ENCODE data around the gene JAG2.

JAG2 gene

DNA sequence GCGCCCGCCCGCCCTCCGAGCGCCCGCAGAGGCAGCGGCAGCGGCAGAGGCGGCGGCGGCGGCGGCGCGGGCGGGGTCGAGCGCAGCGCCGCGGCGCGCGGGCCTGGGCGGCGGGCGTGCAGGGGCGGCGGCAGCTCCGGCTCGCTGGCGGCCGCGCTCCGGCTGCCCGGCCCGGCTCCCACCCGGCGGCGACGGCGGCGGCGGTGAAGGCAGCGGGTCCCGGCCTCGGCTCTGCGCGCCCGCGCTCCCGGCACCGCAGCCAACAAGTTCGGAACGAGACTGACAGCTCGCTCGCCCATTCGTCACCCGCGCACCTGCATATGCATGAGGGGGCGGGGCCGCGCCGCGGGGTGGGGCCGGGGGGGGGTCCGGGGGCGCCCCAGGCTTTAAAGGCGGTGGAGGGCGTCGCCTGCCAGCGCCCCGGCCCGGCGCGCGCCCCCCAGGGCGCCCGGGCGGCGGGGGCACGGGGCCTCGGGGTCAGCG, at the start of gene JAG2:
TSS of gene JAG2 (minus strand) at position 281 of the 483 bp plus-strand sequence. CDS start 356 bp downstream, outside the sequence.
- DNase-seq (ENCODE audit: low read depth) = no peak

DNA sequence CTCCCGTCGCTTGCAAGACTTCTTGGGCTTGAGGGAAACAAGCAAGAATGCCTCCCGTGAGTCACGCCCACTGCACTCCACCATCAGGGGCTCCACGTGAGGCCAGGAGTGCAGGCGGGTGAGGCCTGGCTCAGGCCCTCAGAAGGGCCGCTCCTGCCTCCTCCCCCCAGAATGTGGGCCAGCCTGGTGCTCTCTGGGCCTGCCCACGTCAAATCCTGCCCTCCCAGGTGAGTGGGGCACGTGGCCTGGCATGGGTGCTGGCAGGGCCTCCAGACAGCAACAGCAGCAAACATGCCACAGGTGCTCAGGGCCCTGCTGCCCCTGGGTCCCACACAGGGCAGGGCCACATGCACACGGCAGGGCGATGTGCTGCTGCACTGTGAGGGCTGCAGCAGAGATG, 49.2 kb upstream of the JAG2 start:
- DNase-seq (ENCODE audit: low read depth) = no peak

DNA sequence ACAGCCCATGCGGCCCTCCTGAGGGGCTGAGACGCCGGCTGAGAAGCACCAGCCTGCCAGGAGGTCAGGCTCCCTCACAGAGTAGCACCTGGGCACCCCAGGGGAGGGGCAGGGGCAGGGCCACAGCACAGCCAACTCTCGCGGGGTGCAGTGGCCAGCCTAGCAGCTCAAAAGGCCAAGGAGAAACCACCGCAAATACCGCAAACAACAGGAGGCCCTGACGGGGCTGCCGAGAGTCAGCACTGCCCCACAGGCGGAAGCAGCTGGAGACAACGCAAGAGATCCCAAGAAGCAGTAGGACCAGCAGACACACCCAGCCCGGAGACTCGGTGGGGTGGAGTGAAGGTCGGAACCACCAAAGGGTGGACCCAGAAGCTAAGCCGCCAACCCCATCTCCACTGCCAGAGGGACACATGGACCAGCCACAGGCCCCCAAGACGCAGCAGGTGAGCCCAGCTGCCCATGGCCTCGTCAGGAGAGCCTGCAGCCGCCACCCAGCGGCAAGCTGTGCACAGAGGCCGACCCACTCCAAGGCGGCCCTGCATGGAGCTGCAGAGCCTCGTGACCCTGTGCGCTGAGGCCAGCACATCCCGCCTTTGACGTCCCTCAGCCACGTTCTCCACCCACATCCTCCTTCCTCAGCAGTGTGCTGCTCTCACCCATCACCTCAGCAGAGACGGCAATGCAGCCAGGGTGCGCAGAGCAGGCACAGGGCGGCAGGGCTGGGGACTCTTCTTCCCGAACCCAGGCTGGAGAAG, 48.1 kb upstream of the JAG2 start:
- no peak for DNase-seq (ENCODE audit: low read depth)

DNA sequence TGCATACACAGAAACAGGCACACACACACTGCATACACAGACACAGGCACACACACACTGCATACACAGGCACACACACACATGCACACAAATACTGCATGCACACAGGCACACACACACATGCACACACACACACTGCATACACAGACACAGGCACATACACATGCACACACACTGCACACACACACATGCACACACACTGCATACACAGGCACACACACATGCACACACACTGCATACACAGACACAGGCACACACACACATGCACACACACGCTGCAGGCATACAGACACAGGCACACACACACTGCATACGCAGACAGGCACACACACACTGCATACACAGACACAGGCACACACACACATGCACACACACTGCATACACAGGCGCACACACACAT, 47.0 kb upstream of the JAG2 start:
- DNase-seq (ENCODE audit: low read depth) = no peak

DNA sequence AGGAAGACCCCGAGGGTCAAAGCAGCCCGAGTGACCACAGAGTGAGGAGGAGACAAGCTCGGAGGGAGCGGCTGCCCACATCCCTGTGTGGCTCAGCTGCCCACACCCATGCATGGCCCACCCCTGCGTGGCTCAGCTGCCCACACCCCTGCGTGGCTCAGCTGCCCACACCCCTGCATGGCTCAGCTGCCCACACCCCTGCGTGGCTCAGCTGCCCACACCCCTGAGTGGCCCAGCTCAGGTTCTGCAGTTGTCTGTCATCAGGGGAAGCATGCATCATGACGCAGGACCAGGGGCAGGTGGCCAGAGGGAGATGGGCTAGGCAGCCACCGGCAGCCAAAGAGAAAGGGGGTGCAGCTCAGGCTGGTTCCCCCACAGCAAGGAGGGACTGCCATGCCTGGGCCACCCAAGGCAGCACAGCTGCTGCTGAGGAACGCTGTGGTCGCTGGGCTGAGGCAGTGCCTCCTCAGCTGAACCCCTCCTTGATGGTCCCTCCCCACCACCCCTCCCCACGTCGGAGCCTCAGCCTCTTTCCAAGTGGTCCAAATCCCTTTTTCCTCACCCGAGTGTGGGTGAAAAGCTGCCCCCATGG, 45.8 kb upstream of the JAG2 start:
- DNase-seq (ENCODE audit: low read depth) = no peak

DNA sequence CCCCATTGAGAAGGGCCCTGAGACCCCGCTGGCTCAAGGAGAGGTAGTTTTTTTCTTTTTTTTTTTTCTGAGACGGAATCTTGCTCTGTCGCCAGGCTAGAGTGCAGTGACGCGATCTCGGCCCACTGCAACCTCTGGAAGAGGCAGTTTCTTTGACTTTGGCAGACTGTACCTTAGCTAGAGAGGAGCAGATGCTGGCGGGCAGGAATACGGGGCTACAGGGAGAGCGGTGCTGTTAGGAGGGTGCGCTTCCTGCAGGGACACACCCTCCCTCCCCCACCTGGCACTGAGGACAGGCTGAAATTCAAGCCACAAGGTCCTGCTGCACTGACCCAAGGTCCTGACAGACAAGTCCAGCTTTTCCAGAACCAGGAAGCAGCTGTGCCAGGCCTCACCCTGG, 44.8 kb upstream of the JAG2 start:
- no peak for DNase-seq (ENCODE audit: low read depth)

DNA sequence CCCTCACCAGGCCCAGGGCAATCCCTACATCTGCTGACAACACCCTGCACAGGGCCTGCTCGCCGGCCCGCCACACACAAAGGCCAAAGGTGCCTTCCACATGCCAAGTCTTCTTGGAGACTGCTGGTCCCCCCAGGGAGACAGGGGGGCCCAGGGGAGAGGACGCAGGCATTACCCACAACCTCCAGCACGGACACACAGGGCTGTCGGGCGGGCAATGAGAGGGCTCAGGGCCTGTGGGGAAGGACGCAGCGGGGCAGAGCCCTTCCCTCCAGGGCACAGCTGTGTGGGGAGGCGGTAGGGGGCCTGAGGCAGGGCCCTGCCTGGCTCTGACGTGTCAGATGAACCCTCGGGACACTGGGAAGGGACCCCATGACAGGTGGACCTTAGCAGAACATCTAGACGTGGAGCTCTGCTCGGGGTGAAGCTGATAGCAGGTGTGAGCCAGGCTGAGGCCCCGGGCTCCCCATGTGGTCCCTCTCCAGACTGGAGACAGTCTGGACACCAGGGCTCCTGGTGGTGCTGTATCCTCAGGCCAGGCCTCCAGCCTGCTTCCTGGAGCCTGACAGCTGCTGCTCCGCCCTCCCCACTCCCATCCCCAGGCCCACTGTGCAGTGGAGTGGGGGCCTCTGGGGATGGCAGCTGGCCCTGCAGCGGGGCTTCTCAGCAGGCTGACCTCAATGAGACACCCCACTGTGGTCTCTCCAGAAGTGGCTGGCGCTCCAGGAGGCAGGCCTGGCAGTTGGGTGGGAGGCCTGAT, 44.1 kb upstream of the JAG2 start:
- DNase-seq (ENCODE audit: low read depth) = no peak

DNA sequence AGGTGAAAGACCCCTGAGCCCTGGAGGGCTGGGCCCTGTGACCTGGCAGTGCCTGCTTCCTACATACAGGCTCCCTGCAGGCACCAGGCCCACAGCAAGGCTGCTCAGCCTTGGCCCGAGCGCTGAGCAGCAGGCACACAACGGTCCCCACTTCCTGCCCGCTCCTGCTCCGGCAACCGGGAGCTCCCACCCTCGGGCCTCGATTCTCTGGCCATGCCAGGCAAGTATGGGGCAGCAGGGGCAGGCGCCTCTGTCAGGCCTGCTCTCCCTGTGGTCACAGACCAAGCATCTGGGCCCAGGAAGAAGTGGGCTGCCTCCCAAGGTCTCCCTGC, 43.1 kb upstream of the JAG2 start:
- no peak for DNase-seq (ENCODE audit: low read depth)

DNA sequence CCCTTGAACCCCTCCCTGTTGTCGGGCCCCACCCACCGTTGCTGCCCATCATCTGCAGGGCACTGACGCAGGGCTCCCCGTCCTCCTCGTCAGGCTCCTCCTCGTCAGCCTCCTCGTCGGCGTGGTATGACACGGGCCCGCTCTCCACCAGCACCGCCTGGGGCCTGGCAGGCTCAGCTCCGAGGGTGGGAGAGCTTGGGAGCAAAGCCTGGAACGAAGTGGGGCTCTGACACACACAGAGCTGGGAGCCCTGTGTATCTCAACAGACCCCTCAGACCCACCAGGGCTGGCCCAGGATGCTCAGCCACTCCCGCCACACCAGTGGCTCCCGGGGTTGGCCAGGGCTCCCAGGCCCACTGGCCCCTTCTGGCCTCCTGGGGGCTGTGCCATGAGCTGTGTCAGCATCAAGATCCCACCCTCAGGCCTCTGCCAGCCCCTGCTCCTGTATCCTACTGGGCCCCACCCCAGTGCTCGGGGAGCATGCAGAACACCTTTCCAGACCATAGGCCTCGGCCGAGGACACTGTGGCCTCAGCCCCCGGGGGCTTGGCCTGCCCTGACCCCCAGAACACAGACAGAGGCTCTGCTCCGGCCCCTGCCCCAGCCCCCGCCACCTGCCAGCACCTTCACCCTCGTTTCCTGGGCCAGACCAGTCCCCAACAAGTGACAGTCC, 42.6 kb upstream of the JAG2 start:
- no peak for DNase-seq (ENCODE audit: low read depth)

DNA sequence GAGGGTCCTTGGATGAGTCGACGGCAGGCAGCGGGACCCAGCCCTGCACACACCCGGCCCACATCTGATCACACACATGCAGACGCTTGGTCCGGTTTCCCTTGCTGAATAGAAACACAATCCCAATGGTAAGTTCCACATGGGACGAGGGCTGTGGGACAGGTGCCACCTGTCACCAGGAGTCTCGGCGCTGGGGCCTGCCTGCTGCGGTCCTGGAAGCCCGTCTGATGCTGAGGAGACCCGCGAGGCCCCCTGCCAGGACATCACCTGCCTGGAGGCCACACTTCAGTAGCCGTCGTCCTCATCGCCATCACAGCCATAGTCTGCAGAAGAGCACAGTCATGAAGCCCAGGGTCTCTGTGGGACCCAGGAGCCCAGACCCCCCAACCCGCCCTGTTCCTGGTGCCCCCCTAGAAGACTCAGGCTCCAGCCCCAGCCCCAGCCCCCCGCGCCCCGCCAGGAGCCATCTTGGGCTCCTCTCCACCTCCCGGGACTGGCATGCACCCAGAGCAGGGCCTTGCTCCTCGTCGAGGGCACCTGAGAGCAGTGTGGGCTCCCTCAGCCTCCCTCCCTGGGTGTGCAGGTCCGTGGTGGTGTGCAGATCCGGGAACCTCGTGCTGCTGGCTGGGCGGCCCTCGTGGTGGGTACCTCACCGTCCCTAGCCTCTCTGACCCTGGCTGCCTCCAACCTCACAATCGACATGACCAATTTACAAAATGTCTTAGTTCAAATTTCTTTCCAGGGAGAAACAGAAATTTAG, 41.9 kb upstream of the JAG2 start:
- DNase-seq (ENCODE audit: low read depth) = no peak

DNA sequence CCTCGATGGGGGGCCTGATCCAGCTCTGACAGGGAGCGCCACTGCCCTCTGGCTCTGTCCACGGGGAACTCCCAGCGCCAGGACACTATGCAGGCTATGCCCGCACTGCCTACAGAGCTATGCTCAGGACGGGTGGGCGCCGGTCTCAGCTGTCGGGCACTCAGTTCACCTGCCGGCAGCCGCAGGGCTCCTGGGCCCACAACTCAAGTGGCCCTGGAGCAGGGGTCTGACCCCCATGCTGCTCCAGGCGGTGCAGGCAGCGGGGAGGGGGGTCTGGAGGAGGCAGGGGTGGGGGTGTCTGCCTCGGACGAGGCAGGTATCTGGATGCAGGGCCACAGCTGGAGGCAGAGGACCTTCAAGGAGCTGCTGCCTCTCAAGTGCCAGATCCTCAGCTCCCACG, 41.1 kb upstream of the JAG2 start:
- no peak for DNase-seq (ENCODE audit: low read depth)

DNA sequence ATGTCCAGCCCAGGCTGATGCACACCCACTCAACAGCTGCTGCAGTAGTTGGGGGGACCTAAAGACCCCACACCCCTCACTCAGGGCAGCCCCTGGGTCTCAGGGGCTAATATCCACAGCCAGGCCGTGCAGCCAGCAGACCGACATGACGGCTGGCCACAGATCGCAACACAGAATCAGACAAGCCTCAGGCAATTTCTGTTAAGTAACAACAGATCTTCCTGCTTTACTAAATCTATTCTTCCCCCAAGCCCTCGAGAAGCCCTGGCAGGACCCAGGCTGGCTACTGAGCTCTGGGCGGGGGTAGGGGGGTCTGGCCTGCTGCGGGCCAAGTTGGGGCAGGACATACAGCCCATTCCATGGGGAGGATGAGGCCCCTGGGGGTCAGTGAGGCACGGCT, 40.5 kb upstream of the JAG2 start:
- DNase-seq (ENCODE audit: low read depth) = no peak

DNA sequence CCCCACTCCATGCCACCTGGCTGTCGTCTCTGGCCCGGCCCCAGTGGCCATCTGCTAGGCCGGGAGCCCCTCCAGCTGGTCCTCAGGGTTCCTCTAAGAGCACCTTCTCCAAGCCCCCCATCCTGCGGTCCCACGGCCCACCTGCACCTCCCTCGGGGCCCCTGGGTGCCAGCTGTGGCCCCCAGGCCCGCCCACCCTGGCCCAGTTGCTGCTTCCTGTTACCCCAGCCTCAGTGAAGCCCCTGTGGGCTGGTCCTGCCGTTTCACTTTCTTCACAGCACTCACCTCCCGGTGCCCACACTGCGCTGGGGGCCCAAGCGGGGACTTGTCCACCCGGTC, 40.1 kb upstream of the JAG2 start:
- no peak for DNase-seq (ENCODE audit: low read depth)

DNA sequence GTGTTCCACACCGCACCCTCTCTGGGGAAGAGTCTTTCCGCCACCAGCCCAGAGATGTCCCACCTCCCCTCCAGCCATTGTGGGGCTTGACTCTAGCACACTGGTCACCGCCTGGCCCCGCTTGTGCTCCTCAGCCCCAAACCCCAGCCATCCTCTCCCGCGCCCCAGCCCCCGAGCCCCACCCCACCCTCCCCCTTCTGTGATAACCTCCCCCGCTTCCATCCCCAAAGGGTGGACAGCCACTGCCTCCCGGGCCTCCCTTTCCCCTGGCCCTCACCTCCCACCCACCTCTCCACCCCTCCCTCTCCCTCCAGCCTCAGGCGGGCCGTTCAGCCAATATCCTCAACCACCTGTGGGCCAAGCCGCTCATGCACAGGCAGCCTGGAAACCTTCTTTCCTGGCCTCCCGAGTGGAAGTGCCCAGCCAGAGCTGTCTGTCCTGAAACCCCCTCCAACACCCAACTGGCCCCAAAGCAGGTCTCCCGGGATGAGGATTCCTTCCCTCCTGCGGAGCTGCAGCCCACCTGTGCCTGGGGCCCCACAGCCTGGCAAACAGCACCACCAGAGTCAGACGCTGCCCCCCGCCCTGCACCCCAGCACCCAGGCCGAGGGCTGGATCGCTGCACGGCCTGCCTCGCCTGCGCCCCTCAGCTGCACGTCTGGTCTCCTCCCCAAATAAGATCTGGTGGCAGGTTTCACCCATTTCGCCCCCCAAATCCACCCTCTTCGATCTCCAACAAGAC, 39.6 kb upstream of the JAG2 start:
- no peak for DNase-seq (ENCODE audit: low read depth)

DNA sequence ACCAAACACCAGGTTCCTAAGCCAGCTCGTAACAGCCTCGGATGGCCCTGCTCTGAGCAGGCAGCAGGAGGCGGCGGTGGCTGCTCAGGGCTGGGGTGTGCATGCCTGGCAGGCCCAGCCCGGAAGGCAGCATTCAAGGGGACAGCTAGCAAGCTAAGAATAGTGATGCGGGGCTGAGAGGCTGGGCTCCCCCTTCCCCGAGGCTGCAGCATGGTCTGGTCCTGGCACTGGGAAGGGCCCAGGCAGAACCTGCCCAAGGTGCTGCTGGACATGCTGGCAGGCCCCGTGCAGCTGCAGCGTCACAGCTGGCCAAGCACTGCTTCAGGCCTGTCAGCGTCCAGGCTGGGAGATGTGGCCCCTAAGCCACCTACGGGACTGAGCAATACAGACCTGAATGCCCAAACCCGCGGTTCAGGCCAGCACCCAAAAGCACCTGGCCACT, 38.9 kb upstream of the JAG2 start:
- DNase-seq (ENCODE audit: low read depth) = no peak

DNA sequence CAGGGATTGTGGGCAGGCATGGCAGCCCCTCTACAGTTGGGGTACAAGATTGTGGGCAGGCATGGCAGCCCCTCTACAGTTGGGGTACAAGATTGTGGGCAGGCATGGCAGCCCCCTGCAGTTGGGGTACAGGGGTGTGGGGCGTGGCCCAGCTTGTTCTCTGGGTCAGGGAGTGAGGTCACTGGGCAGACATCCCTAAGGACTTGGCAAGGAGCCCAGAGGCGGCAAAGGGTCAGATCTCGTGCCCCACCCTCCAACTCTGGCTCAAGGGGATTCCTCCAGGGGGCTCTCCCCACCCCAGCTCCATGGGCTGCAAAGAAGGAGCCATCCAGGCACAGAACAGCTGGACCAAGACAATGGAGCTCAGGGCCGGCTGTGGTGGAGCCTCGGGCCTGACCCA, 38.3 kb upstream of the JAG2 start:
- DNase-seq (ENCODE audit: low read depth) = no peak

DNA sequence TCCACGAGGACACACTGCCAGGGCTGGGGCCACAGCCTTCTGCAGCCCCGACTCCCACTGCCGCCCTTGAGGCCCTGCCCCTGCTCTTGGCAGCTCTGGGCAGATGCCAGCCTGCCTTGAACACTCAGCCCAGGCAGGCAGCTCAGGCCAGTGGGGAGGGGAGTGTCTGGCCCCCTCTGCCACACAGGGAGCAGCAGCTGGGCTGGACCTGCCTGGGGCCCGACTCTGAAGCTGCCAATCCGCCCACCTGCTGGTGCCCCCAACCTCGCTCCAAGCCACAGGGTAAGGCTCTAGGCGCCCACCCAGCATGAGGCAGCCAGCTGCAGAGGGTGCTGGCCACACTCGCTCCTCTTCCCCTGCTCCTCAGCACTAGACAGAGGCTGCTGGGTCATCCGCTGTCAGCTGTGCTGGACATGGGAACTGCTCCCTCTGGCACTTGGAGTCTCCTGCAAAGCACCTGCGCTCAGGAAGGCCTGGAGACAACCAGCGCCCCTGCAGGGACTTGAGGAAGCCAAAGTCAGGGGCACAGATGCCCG, 37.2 kb upstream of the JAG2 start:
- no peak for DNase-seq (ENCODE audit: low read depth)

DNA sequence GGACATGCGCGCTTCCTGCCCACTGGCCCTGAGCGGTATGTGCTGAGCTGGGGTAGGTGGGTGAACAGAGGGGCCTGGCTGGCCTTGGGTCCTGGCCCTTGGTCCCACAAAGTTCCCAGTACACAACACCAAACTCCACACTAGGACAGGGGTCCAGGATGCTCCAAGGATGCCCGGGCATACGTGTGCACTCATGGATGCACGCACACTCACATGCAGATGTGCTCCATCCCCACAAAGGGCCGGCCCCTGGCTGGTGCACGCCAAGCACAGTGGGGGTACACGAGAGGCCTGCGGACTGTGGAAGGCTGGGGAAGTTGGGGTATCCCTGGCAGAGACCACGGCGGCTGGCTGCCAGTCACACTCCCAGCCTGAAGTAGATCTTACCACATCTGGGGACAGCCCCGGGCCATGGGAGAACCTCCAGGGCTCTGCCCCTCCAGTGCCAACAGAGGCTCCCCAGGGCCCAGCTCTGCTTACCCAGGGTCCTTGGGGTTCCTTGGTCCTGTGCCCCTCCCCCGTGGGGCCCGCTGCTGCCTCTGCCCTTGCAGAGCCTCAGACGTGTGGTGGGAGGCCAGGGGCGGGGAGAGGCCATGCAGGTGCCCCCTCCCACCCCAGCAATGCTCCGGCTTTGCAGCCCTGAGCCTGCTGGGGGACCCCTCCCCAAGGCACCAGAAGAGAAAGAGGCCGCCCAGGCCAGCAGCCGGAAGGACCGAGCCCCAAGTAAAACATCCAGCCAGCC, 36.5 kb upstream of the JAG2 start:
- DNase-seq (ENCODE audit: low read depth) = no peak

DNA sequence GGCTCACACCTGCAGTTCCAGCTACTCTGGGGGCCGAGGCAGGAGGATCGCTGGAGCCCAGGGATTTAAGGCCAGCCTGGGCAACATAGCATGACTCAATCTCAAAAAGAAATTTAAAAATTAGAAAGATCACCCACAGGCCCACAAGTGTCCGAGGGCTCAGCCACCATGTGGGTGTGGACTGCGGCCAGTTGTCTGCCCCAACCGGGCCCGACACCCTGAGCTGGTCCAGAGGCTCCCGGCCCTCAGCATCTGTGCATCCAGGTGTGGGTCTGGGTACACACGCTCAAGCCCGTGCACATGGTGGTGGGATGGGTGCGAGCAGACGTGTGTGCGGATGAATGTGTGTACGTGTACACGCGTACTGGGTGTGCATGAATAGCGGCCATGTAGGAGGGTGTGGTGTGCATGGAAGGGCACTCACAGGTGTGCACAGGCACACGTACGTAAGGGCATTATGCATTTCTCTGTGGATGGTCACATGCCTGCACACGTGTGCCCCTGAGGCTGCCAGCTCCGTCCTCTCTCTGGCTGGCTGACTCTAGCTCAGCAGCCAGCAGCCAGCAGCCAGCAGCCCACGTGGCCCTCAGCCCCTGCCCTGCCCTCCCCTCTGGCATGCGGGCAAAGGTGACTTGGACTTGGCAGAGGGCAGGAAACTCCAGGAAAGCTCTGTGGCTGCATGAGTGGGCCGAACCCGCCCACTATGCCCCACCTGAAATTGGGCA, 35.8 kb upstream of the JAG2 start:
- no peak for DNase-seq (ENCODE audit: low read depth)

DNA sequence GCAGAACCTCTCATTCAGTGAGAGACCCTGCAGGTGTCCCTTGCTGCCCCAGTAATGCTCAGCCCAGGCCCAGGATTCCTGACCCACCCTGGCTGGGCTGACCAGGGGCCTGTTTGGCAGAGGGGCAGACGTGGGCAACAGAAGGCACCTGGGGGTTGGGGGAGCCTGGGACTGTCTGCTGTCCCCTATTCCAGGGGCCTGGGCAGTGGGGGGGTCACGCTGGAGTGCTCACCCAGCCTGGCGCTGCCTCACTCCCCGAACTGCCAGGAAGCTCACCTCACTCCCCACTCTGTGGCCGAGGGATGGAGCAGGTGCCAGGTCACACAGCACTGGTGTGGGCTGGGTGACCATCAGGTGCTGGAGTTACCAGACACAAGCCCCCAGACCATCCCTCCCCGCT, 35.1 kb upstream of the JAG2 start:
- DNase-seq (ENCODE audit: low read depth) = no peak
